ENCODE data around the gene MED22. TPM values are rescaled to one million over a fixed set of nuclear protein-coding genes. Genes with fewer than 3 reads are reported as not detected.

MED22 gene
- total RNA-seq, 4 donors from 2014 or later, result 12.3 to 31.1 (median 26.9) TPM

- DNase-seq (ENCODE audit: low spot score in 2 of 2), result no peak
- no peak for TF ChIP-seq POLR2A (IDR thresholded peaks at IDR 0.05)
- no peak for TF ChIP-seq CTCF (IDR thresholded peaks at IDR 0.05)
- H3K4me3 ChIP-seq (ENCODE audit: low read depth, poor library complexity, severe bottlenecking), result no peak overlapping the region
- 50 to 54% methylated on average over 18 of the region's 18 CpGs for WGBS, 2 donors
- intact Hi-C loops (cut with DNase I; ENCODE audit: low total_unique reads), result no loop called here
These were observed 20.4 kb upstream of the MED22 start for GRCh38 chr9:133368249-133368881.

- 49 to 76% methylated on average over 10 of the region's 10 CpGs for WGBS, 2 donors
- no peak for DNase-seq (ENCODE audit: low spot score in 2 of 2)
- TF ChIP-seq POLR2A (IDR thresholded peaks at IDR 0.05) (no peak), CTCF (IDR thresholded peaks at IDR 0.05) (no peak)
- intact Hi-C loops (cut with DNase I; ENCODE audit: low total_unique reads), result no loop called here
- no peak overlapping the region for H3K4me3 ChIP-seq (ENCODE audit: low read depth, poor library complexity, severe bottlenecking)
These were observed 19.8 kb upstream of the MED22 start for GRCh38 chr9:133367778-133368177.

- intact Hi-C loops (cut with DNase I; ENCODE audit: low total_unique reads), result no loop called here
- no peak for TF ChIP-seq CTCF (IDR thresholded peaks at IDR 0.05)
- no peak for TF ChIP-seq POLR2A (IDR thresholded peaks at IDR 0.05)
- 79 to 90% methylated on average over 22 of the region's 22 CpGs for WGBS, 2 donors
These were observed 19.3 kb upstream of the MED22 start for GRCh38 chr9:133367221-133367620.

GRCh38 chr9:133366435-133366834, 18.5 kb upstream of the MED22 start:
- DNase-seq (ENCODE audit: low spot score in 2 of 2), result no peak
- TF ChIP-seq POLR2A (IDR thresholded peaks at IDR 0.05) (no peak), CTCF (IDR thresholded peaks at IDR 0.05) (no peak)
- no peak overlapping the region for H3K4me3 ChIP-seq (ENCODE audit: low read depth, poor library complexity, severe bottlenecking)
- intact Hi-C loops (cut with DNase I; ENCODE audit: low total_unique reads), result no loop called here
- WGBS, 2 donors, result 94 to 95% methylated on average over 11 of the region's 11 CpGs

More at GRCh38 chr9:133367221-133367620, 19.3 kb upstream of the MED22 start:
- no peak for DNase-seq (ENCODE audit: low spot score in 2 of 2)
- no peak overlapping the region for H3K4me3 ChIP-seq (ENCODE audit: low read depth, poor library complexity, severe bottlenecking)

- H3K4me3 ChIP-seq (ENCODE audit: low read depth, poor library complexity, severe bottlenecking), result no peak overlapping the region
- TF ChIP-seq CTCF (IDR thresholded peaks at IDR 0.05) (no peak), POLR2A (IDR thresholded peaks at IDR 0.05) (no peak)
- 64 to 67% methylated on average over 15 of the region's 15 CpGs for WGBS, 2 donors
- intact Hi-C loops (cut with DNase I; ENCODE audit: low total_unique reads), result no loop called here
- DNase-seq (ENCODE audit: low spot score in 2 of 2), result no peak
These were observed 14.6 kb upstream of the MED22 start for GRCh38 chr9:133362359-133363044.

Measured in lower leg skin (tissue), 4 donors.